Mucosa of descending colon (tissue), 3 donors: ENCODE results near the gene FOXP3. TPM values are rescaled to one million over a fixed set of nuclear protein-coding genes. Genes with fewer than 3 reads are reported as not detected.

ENCODE experiments used
- ATAC-seq: fragments of 200-7000 bp; cut with Tn5 transposase; one replicate; pipeline ENCODE4 v1.9.1; 2020; ENCODE audit warnings: mild to moderate bottlenecking, moderate library complexity
- DNase-seq, 3 donors: peaks; one replicate each; pipeline ENCODE4 v3.0.0-alpha.2; 2020
- H3K36me3 ChIP-seq: fragments of 200-600 bp; one replicate; pipeline ENCODE4 v1.8.0; 2021; ENCODE audit warnings: low read depth, mild to moderate bottlenecking
- H3K4me1 ChIP-seq: fragments of 200-600 bp; one replicate; pipeline ENCODE4 v1.8.0; 2021; ENCODE audit warnings: low read depth, mild to moderate bottlenecking
- H3K4me3 ChIP-seq: fragments of 200-600 bp; one replicate; pipeline ENCODE4 v1.8.0; 2021; ENCODE audit warnings: mild to moderate bottlenecking
- H3K9me3 ChIP-seq: fragments of 200-600 bp; one replicate; pipeline ENCODE4 v1.8.0; 2021; ENCODE audit warnings: mild to moderate bottlenecking
- intact Hi-C, 2 donors: fragments of 100-400 bp; cut with DNase I in 1 of 2; cut with micrococcal nuclease in 1 of 2; formaldehyde crosslinking; loops; one replicate each; pipeline versions ENCODE4 v1.11.0 to v1.11.1; 2022; cut with DNase I, micrococcal nuclease
- total RNA-seq, 3 donors: library from RNA; stranded (reverse); fragmentation: NEBNext Ultra II Directional in 2 of 3; extraction: Animal tissue kit (Norgen Biotek cat#: 25700) in 2 of 3; gene quantifications; one replicate each; pipeline versions ENCODE4 v1.2.1 to v1.2.4, GENCODE V29; 2021 to 2023
- TF ChIP-seq, protein P1 (sequence below): fragments of 200-600 bp; IDR thresholded peaks from one replicate; pipeline ENCODE4 v1.8.0; 2022; ENCODE audit warnings: antibody characterized with exemption, mild to moderate bottlenecking
- donor health status: DM: no; HTN: no; CAD: no; lungs with moderate emphysema.
- donor health status: DM: no; HTN: no; CAD: no.
- donor health status: DM: no; HTN: yes; CAD: no.

FOXP3 gene
- total RNA-seq, 3 donors from 2014 or later: 0.72 TPM; not detected in 2

GRCh38 chrX:49273181-49273727 is 8.7 kb upstream of the FOXP3 start:
- intact Hi-C loops: no loop called here
- no peaks in the 10 kb centered on the region for H3K9me3 ChIP-seq

DNA sequence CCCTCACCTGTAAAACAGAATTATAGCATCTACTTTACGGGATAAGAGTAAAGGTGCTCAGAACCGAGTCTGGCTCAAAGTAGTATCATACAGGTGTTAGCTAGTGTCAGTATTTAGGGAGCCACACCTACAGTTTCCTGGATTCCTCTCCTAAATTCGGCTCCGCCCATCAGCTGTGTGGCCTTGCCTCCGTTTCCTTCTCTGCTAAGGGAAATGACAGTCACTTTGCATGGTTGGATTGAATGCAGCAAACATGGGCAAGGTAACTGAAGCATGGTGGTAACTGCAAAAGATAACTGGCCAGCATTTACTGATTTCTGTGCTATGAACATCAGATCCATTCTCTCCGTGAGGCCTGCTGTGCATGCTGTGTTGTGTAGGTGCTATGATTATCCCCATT is 7.9 kb upstream of the FOXP3 start:
- TF ChIP-seq, protein P1, sequence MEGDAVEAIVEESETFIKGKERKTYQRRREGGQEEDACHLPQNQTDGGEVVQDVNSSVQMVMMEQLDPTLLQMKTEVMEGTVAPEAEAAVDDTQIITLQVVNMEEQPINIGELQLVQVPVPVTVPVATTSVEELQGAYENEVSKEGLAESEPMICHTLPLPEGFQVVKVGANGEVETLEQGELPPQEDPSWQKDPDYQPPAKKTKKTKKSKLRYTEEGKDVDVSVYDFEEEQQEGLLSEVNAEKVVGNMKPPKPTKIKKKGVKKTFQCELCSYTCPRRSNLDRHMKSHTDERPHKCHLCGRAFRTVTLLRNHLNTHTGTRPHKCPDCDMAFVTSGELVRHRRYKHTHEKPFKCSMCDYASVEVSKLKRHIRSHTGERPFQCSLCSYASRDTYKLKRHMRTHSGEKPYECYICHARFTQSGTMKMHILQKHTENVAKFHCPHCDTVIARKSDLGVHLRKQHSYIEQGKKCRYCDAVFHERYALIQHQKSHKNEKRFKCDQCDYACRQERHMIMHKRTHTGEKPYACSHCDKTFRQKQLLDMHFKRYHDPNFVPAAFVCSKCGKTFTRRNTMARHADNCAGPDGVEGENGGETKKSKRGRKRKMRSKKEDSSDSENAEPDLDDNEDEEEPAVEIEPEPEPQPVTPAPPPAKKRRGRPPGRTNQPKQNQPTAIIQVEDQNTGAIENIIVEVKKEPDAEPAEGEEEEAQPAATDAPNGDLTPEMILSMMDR: no peak
- H3K4me3 ChIP-seq: no peak overlapping the region
- intact Hi-C loops: no loop called here
- H3K4me1 ChIP-seq: peaks cover 7% of the 10 kb centered on the region
- H3K9me3 ChIP-seq: no peaks in the 10 kb centered on the region
- no peak for DNase-seq
- H3K36me3 ChIP-seq: no peaks in the 10 kb centered on the region
- no peak for ATAC-seq

More at GRCh38 chrX:49273181-49273727, 8.7 kb upstream of the FOXP3 start:
- no peaks in the 10 kb centered on the region for H3K36me3 ChIP-seq
- DNase-seq: no peak
- H3K4me3 ChIP-seq: no peak overlapping the region
- peaks cover 7% of the 10 kb centered on the region for H3K4me1 ChIP-seq
- TF ChIP-seq, protein P1: no peak
- no peak for ATAC-seq

DNA sequence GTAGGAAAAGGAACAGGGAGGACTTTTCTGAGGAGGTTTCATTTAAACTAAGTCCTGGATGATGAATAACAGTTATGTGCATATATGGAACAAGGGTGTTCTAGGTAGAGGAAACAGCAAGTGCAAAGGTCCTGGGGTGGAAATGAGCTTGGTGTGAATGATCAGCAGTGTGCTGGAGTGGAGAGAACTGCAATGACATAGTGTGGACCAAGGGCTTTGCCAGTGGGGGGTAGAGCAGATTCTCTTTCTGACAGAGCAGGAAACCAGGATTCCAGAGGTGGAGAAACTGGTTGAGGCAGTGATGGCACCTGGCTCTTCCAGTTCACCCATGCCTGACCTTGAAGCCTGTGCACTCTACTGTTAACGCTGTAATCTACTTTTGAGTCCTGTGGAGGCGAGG is 6.8 kb upstream of the FOXP3 start:
- H3K36me3 ChIP-seq: no peaks in the 10 kb centered on the region
- no peak overlapping the region for H3K4me3 ChIP-seq
- intact Hi-C loops: no loop called here
- H3K9me3 ChIP-seq: no peaks in the 10 kb centered on the region
- no peak for DNase-seq
- no peak for ATAC-seq
- TF ChIP-seq, protein P1: no peak
- H3K4me1 ChIP-seq: peaks cover 7% of the 10 kb centered on the region

DNA sequence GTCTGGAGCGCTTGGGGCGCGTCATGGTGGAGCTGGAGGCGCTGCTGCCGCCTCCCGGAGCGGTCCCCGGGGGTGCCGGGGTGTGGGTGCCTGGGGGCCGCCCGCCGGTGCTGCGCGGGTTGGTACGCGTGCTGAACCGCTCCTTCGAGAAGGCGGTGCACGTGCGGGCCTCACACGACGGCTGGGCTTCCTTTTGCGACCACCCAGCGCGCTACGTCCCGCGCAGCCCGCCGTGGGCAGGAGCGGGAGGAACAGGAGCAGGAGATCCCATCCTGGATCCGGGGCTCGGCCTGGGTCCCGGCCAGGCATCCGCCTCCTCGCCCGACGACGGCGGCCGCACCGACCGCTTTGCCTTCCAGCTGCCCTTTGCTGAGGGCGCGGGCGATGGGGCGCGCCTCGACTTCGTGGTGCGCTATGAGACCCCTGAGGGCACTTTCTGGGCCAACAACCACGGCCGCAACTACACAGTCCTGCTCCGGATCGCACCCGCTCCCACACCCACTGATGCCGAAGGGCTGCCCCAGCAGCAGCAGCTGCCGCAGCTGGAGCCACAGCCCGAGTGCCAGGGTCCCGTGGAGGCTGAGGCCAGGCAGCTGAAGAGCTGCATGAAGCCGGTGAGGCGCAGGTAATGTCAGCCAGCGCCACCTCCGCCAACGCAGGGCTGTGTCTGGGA is 5.9 kb upstream of the FOXP3 start:
- H3K4me3 ChIP-seq: peak overlapping the region; percentile 42
- intact Hi-C loops: no loop called here
- no peaks in the 10 kb centered on the region for H3K36me3 ChIP-seq
- ATAC-seq (no peak), DNase-seq (peak; percentile 8 to 64 (median 36))
- no peaks in the 10 kb centered on the region for H3K9me3 ChIP-seq
- TF ChIP-seq, protein P1: no peak
- H3K4me1 ChIP-seq: peaks cover 7% of the 10 kb centered on the region

- DNase-seq (peak in 1 of 3 donors; percentile 9), ATAC-seq (peak; percentile 24)
- H3K9me3 ChIP-seq: no peaks in the 10 kb centered on the region
- no peaks in the 10 kb centered on the region for H3K36me3 ChIP-seq
- peak within 1 kb of the TSS; percentile 42 for H3K4me3 ChIP-seq
- TF ChIP-seq, protein P1: no peak
- intact Hi-C loops: no loop called here
- H3K4me1 ChIP-seq: peaks cover 7% of the 10 kb centered on the region
Observed at GRCh38 chrX:49269767-49270248, 5.3 kb upstream of the FOXP3 start, which contains the start of gene PPP1R3F. Gene PPP1R3F, plus strand, starts transcription at chrX:49269793. Its CDS starts 77 bp downstream, at chrX:49269870.
